ENCODE data around the gene PROCA1. TPM values are rescaled to one million over a fixed set of nuclear protein-coding genes. Genes with fewer than 3 reads are reported as not detected.

Gene PROCA1
- total RNA-seq, 4 donors from 2014 or later: 0.46 to 4.3 (median 1.1) TPM; not detected in 1

DNA sequence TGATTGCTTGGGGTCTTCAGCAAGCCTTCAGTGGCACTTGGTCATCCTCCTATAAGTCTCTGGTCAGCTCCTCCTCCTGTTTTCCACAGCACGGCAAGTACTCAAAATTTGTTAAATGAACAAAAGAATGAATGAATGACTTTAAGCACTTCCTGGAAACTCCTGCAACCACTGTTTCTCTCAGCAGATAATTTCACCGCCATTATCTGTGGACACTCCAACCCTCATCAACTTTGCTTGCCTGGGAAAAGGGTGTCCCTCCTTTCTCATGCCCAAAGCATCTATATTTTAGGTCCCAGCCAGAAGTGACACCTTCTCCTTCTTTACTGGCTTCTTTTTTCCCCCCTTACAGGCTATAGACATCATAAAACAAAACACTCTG, 4.4 kb downstream of the PROCA1 start:
- H3K9me3 ChIP-seq: no peaks in the 10 kb centered on the region
- peaks cover 11% of the 10 kb centered on the region in 2 donors for H3K36me3 ChIP-seq
- no peak overlapping the region for H3K4me3 ChIP-seq (replicated peaks in 1 of 3)
- no peaks in the 10 kb centered on the region for H3K27me3 ChIP-seq
- no peak for TF ChIP-seq POLR2A (IDR thresholded peaks at IDR 0.05)
- TF ChIP-seq, protein P1, sequence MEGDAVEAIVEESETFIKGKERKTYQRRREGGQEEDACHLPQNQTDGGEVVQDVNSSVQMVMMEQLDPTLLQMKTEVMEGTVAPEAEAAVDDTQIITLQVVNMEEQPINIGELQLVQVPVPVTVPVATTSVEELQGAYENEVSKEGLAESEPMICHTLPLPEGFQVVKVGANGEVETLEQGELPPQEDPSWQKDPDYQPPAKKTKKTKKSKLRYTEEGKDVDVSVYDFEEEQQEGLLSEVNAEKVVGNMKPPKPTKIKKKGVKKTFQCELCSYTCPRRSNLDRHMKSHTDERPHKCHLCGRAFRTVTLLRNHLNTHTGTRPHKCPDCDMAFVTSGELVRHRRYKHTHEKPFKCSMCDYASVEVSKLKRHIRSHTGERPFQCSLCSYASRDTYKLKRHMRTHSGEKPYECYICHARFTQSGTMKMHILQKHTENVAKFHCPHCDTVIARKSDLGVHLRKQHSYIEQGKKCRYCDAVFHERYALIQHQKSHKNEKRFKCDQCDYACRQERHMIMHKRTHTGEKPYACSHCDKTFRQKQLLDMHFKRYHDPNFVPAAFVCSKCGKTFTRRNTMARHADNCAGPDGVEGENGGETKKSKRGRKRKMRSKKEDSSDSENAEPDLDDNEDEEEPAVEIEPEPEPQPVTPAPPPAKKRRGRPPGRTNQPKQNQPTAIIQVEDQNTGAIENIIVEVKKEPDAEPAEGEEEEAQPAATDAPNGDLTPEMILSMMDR (IDR thresholded peaks at IDR 0.05): no peak
- intact Hi-C loops (cut with DNase I): no loop called here
- H3K4me1 ChIP-seq: peaks cover 6 to 7% of the 10 kb centered on the region in 2 donors
- DNase-seq: no peak
- WGBS, 2 donors: 93 to 94% methylated on average over 2 of the region's 2 CpGs
- H3K27ac ChIP-seq: no peak overlapping the region

DNA sequence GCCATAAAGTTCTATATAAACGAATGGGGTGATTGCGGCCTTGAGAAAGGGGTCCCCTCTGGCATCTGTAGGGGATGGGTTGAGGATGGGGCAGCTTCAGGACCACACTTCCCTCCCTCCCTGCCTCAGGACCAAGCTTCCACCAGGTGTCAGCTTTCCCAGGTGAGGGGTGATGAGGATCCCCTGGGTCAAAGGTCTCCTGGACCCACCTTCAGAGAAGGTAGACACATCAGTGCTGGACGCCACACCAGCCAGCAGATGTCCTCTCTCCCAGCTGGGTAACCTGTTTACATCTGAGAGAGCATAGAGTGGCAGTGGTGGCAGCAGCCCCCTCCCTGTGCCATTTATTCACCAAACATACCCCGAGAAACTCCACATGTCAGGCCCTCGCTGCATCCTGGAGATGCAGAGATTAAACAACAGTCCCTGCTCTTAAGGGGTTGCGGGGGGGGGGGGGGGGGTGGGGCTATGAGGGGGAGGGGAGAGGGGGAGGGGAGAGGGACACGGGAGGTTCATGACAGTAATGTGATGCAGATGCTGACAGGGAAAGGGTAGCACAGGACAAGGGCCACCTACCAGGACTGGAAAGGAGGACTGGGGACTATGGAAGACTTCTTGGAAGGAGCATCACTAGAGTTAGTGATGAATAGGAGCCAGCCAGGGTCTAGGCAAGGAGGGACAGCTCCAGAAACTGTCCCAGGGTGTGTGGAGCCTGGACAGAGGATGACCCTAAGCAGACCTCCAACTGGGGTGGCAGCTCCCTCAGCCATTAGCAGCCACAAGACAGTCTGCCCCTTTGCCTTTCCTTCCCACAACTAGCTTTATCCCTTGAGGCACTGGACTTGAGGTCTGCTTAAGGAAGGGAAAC, 5.0 kb downstream of the PROCA1 start:
- intact Hi-C loops (cut with DNase I): no loop called here
- Histone ChIP-seq H3K36me3 (peaks cover 16 to 17% of the 10 kb centered on the region in 2 donors), H3K4me3 (replicated peaks in 1 of 3) (no peak overlapping the region), H3K9me3 (no peaks in the 10 kb centered on the region), H3K4me1 (peaks cover 3% of the 10 kb centered on the region in 2 donors), H3K27me3 (no peaks in the 10 kb centered on the region), H3K27ac (no peak overlapping the region)
- no peak for DNase-seq
- TF ChIP-seq POLR2A (IDR thresholded peaks at IDR 0.05): no peak
- TF ChIP-seq, protein P1 (IDR thresholded peaks at IDR 0.05): no peak
- WGBS, 2 donors: 54 to 62% methylated on average over 4 to 6 of the region's 7 CpGs

DNA sequence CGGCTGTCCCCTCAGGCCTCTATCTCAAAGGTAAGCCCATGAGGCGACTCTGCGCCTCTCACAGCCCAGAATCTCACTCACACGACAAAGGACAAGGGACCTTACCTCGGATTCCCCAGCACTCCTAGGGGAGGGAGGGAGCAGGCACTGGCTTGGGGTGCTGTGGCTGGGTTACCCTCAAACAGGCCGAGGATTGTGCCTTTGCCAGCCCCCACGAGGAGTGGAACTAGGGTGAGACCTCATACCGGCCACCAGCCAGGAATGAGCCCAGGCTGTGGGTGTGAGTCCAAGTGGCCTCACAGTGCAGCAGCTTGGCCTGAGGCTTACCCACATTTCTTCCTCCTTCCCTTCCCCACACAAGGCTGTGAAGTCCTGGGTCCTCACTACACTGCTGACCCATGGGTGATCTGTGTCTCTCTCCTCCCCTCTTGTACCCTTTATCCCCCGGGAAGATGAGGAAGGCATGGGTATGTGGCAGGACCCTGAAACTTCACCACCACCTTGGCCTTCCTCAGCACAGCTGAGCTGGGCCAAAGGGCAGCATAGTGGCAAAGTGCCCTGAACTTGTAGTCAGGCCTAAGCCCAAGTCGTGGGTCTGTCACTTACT, 5.9 kb downstream of the PROCA1 start:
- intact Hi-C loops (cut with DNase I): no loop called here
- WGBS, 2 donors: 69 to 74% methylated on average over 8 to 10 of the region's 10 CpGs
- peaks cover 25 to 26% of the 10 kb centered on the region in 2 donors for H3K36me3 ChIP-seq
- H3K4me3 ChIP-seq (replicated peaks in 1 of 3): no peak overlapping the region
- no peaks in the 10 kb centered on the region for H3K4me1 ChIP-seq
- TF ChIP-seq POLR2A (IDR thresholded peaks at IDR 0.05): no peak
- TF ChIP-seq, protein P1 (IDR thresholded peaks at IDR 0.05): no peak
- no peak for DNase-seq
- H3K27ac ChIP-seq: no peak overlapping the region
- no peaks in the 10 kb centered on the region for H3K27me3 ChIP-seq
- H3K9me3 ChIP-seq: no peaks in the 10 kb centered on the region

DNA sequence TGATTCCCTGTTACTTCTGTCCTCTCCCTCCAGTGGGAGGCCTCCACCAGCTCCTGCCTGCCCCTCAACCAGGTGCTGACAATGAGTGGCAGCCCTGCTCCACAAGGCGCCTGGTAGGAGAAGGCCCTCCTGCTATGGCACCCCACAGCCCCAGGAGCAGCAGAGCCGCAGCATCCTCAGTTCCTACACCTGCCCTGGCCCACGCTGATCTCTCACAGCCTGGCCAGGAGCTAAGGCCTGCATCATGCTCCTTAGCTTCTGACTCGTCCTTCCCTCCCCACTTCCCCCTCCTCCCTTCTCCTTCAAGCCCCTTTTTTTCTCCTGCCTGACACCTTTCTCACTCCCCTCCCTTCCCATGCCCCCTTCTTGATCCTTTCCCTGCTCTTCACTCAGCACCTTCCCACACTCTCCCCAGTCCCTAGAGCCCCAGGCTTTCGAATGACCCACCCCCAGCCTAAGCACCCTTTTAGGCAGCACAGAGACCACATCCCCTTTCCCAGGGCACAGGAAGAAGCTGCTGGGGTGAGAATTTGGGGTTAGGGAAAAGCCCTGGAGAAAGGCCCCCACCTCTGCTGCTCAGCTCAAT, 6.5 kb downstream of the PROCA1 start:
- TF ChIP-seq, protein P1 (IDR thresholded peaks at IDR 0.05): no peak
- TF ChIP-seq POLR2A (IDR thresholded peaks at IDR 0.05): no peak
- H3K9me3 ChIP-seq: no peaks in the 10 kb centered on the region
- H3K4me3 ChIP-seq (replicated peaks in 1 of 3): no peak overlapping the region
- no peaks in the 10 kb centered on the region for H3K4me1 ChIP-seq
- peaks cover 32% of the 10 kb centered on the region in 2 donors for H3K36me3 ChIP-seq
- no peak for DNase-seq
- WGBS, 2 donors: 83 to 87% methylated on average over 5 of the region's 5 CpGs
- H3K27me3 ChIP-seq: no peaks in the 10 kb centered on the region
- intact Hi-C loops (cut with DNase I): no loop called here
- H3K27ac ChIP-seq: no peak overlapping the region
